Common myeloid progenitor, CD34-positive (primary cell): Measurements from ENCODE around the gene ADCY10. TPM values are rescaled to one million over a fixed set of nuclear protein-coding genes. Genes with fewer than 3 reads are reported as not detected.

Experiments
- CTCF ChIA-PET: fragments of 350-600 bp; sonication (Branson Sonifier 250); formaldehyde crosslinking; loops from one replicate; lab custom pipeline; 2021; ENCODE audit warnings: antibody characterized with exemption; lab: Charles Lee
- POLR2A ChIA-PET: fragments of 350-600 bp; sonication (Branson Sonifier 250); formaldehyde crosslinking; loops from one replicate; lab custom pipeline; 2021; ENCODE audit warnings: antibody characterized with exemption; lab: Charles Lee
- DNase-seq, 3 donors: peaks; one replicate each; pipeline versions ENCODE4 v3.0.0 to v3.0.0-alpha.2; 2013
- H3K27ac ChIP-seq, 2 experiments: 1 replicate in 1 of 2; 2 replicates in 1 of 2; pipeline ENCODE4 v1.7.0; 2013; ENCODE audit warnings: inconsistent platforms in 2 of 2, low read length in 2 of 2, mild to moderate bottlenecking in 2 of 2, low read depth in 1 of 2, moderate library complexity in 1 of 2; ENCODE audit not compliant: severe bottlenecking in 2 of 2, insufficient read depth in 1 of 2, poor library complexity in 1 of 2
- H3K27me3 ChIP-seq, 5 experiments: replicated peaks in 2 of 5; 1 replicate in 3 of 5; 2 replicates in 2 of 5; pipeline versions ENCODE4 v1.6.1 to v1.7.0; 2013; ENCODE audit warnings: low read length in 4 of 5, mild to moderate bottlenecking in 2 of 5, moderate library complexity in 2 of 5, inconsistent platforms in 1 of 5; ENCODE audit not compliant: insufficient read depth in 5 of 5, control insufficient read depth in 4 of 5
- H3K36me3 ChIP-seq, 4 experiments: 1 replicate in 2 of 4; 2 replicates in 2 of 4; pipeline versions ENCODE4 v1.6.1 to v1.7.0; 2013; ENCODE audit warnings: low read length in 3 of 4, control low read depth in 1 of 4, mild to moderate bottlenecking in 1 of 4; ENCODE audit not compliant: control insufficient read depth in 4 of 4, insufficient read depth in 4 of 4
- H3K4me1 ChIP-seq, 4 experiments: 1 replicate in 3 of 4; 2 replicates in 1 of 4; pipeline versions ENCODE4 v1.6.1 to v1.7.1; 2013; ENCODE audit warnings: low read length in 3 of 4, mild to moderate bottlenecking in 3 of 4, control low read depth in 1 of 4, inconsistent platforms in 1 of 4, moderate library complexity in 1 of 4; ENCODE audit not compliant: control insufficient read depth in 4 of 4, insufficient read depth in 4 of 4; ENCODE audit errors: control extremely low read depth in 1 of 4
- H3K4me3 ChIP-seq, 7 experiments: 1 replicate in 4 of 7; 2 replicates in 3 of 7; pipeline versions ENCODE4 v1.5.1 to v1.7.0; 2013; ENCODE audit warnings: mild to moderate bottlenecking in 7 of 7, low read length in 6 of 7, moderate library complexity in 6 of 7, inconsistent platforms in 2 of 7, low read depth in 2 of 7, control low read depth in 1 of 7; ENCODE audit not compliant: insufficient read depth in 4 of 7, control insufficient read depth in 1 of 7; ENCODE audit errors: extremely low read depth in 1 of 7
- H3K9me3 ChIP-seq, 5 experiments: 1 replicate in 4 of 5; 2 replicates in 1 of 5; pipeline versions ENCODE4 v1.6.1 to v1.7.1; 2013; ENCODE audit warnings: low read length in 4 of 5, mild to moderate bottlenecking in 2 of 5, inconsistent platforms in 1 of 5, low read depth in 1 of 5, moderate library complexity in 1 of 5; ENCODE audit not compliant: control insufficient read depth in 4 of 5, insufficient read depth in 2 of 5; ENCODE audit errors: control extremely low read depth in 1 of 5
- WGBS: methylation state at CpG from one replicate; pipeline ENCODE4 v1.1.5; 2013; ENCODE audit not compliant: insufficient coverage; 5-methylcytosine and 5-hydroxymethylcytosine counted together
- polyA plus RNA-seq: library from polyadenylated mRNA; unstranded; fragments of 120-200 nt; gene quantifications from one replicate; pipeline ENCODE4 v1.2.1, GENCODE V29; 2013

ADCY10 gene
- polyA plus RNA-seq: 0.04 TPM

- 98% methylated on average over 8 of the region's 9 CpGs for WGBS
- Histone ChIP-seq H3K4me1 (peaks cover 0 to 2% (median under 1%) of the 10 kb centered on the region in 4 experiments), H3K9me3 (peaks cover 0 to 9% (median 4%) of the 10 kb centered on the region in 5 experiments), H3K27me3 (no peaks in the 10 kb centered on the region), H3K36me3 (peaks cover 0 to 10% (median 3%) of the 10 kb centered on the region in 4 experiments), H3K4me3 (no peak within 1 kb of the TSS), H3K27ac (no peak within 1 kb of the TSS)
- ChIA-PET POLR2A (interaction anchor here (0.6 to 1.5 kb wide), 2 partner anchors 22 to 200 kb away, joined by 3 to 5 read pairs; partner anchors contain the start of genes DCAF6 and MPC2), CTCF (interaction anchor here (0.9 kb wide), 1 partner anchor 9 kb away, joined by 3 read pairs; no protein-coding TSS in a partner anchor)
- DNase-seq: no peak
Measured at GRCh38 chr1:167913895-167914496, at the start of gene ADCY10. Gene ADCY10 (minus strand): TSS chr1:167914134. CDS start chr1:167905140, 8,994 bp downstream.

- no peaks in the 10 kb centered on the region for H3K27me3 ChIP-seq
- H3K4me3 ChIP-seq: no peak overlapping the region
- no peak overlapping the region for H3K27ac ChIP-seq
- POLR2A ChIA-PET: no interaction called here
- peaks cover 5 to 50% (median 21%) of the 10 kb centered on the region in 4 experiments for H3K36me3 ChIP-seq
- CTCF ChIA-PET: no interaction called here
- no peak for DNase-seq
- H3K4me1 ChIP-seq: no peaks in the 10 kb centered on the region
- peaks cover 0 to 13% (median 3%) of the 10 kb centered on the region in 5 experiments for H3K9me3 ChIP-seq
Measured at GRCh38 chr1:167957710-167958109, 43.8 kb upstream of the ADCY10 start.

GRCh38 chr1:167955915-167956314 lies 42.0 kb upstream of the ADCY10 start:
- no peak for DNase-seq
- Histone ChIP-seq H3K36me3 (peaks cover 8 to 47% (median 23%) of the 10 kb centered on the region in 4 experiments), H3K4me3 (no peak overlapping the region), H3K4me1 (no peaks in the 10 kb centered on the region), H3K27me3 (no peaks in the 10 kb centered on the region), H3K9me3 (peaks cover 0 to 13% (median 3%) of the 10 kb centered on the region in 5 experiments), H3K27ac (no peak overlapping the region)
- CTCF ChIA-PET: interaction anchor here (0.6 to 1.1 kb wide), 2 partner anchors 13 to 112 kb away, joined by 3 to 4 read pairs; no protein-coding TSS in a partner anchor
- WGBS: 100% methylated on average over 1 of the region's 2 CpGs
- POLR2A ChIA-PET: interaction anchor here (0.7 kb wide), 1 partner anchor 8 kb away, joined by 3 read pairs; no protein-coding TSS in a partner anchor

GRCh38 chr1:167950569-167950968 lies 36.6 kb upstream of the ADCY10 start:
- no peak overlapping the region for H3K4me3 ChIP-seq
- WGBS: no CpG with 5 or more reads among the region's 1 CpG
- H3K27ac ChIP-seq: no peak overlapping the region
- H3K36me3 ChIP-seq: peaks cover 13 to 30% (median 20%) of the 10 kb centered on the region in 4 experiments
- peaks cover 0 to 2% (median 0%) of the 10 kb centered on the region in 4 experiments for H3K4me1 ChIP-seq
- CTCF ChIA-PET: no interaction called here
- H3K27me3 ChIP-seq: no peaks in the 10 kb centered on the region
- no peak for DNase-seq
- H3K9me3 ChIP-seq: peaks cover 0 to 6% (median 0%) of the 10 kb centered on the region in 5 experiments
- POLR2A ChIA-PET: no interaction called here

GRCh38 chr1:167949785-167950184 lies 35.9 kb upstream of the ADCY10 start:
- DNase-seq: no peak
- H3K36me3 ChIP-seq: peaks cover 12 to 23% (median 13%) of the 10 kb centered on the region in 4 experiments
- peaks cover 0 to 2% (median 0%) of the 10 kb centered on the region in 4 experiments for H3K4me1 ChIP-seq
- H3K27me3 ChIP-seq: no peaks in the 10 kb centered on the region
- no peak overlapping the region for H3K27ac ChIP-seq
- peaks cover 0 to 3% (median 0%) of the 10 kb centered on the region in 5 experiments for H3K9me3 ChIP-seq
- ChIA-PET CTCF (interaction anchor here (0.8 kb wide), 1 partner anchor 14 kb away, joined by 3 read pairs; no protein-coding TSS in a partner anchor), POLR2A (no interaction called here)
- WGBS: no CpG with 5 or more reads among the region's 3 CpGs
- H3K4me3 ChIP-seq: no peak overlapping the region

- Histone ChIP-seq H3K4me3 (no peak overlapping the region), H3K27ac (no peak overlapping the region), H3K9me3 (peaks cover 0 to 4% (median 0%) of the 10 kb centered on the region in 5 experiments), H3K27me3 (no peaks in the 10 kb centered on the region), H3K4me1 (peaks cover 0 to 2% (median 0%) of the 10 kb centered on the region in 4 experiments), H3K36me3 (peaks cover 4 to 14% (median 9%) of the 10 kb centered on the region in 4 experiments)
- ChIA-PET CTCF (no interaction called here), POLR2A (no interaction called here)
- WGBS: no CpG with 5 or more reads among the region's 2 CpGs
- DNase-seq: no peak
Measured at GRCh38 chr1:167947733-167948132, 33.8 kb upstream of the ADCY10 start.

GRCh38 chr1:167943541-167943940 lies 29.6 kb upstream of the ADCY10 start:
- WGBS: 92% methylated on average over 5 of the region's 9 CpGs
- DNase-seq: no peak
- H3K9me3 ChIP-seq: peaks cover 0 to 4% (median 0%) of the 10 kb centered on the region in 5 experiments
- no peaks in the 10 kb centered on the region for H3K27me3 ChIP-seq
- CTCF ChIA-PET: interaction anchor here (1.3 kb wide), 1 partner anchor 13 kb away, joined by 3 read pairs; no protein-coding TSS in a partner anchor
- H3K4me3 ChIP-seq: no peak overlapping the region
- no peak overlapping the region for H3K27ac ChIP-seq
- POLR2A ChIA-PET: no interaction called here
- H3K4me1 ChIP-seq: peaks cover 0 to 7% (median 2%) of the 10 kb centered on the region in 4 experiments
- peaks cover 3 to 7% (median 5%) of the 10 kb centered on the region in 4 experiments for H3K36me3 ChIP-seq
